ENCODE measurements around the gene TMEM204. TPM values are rescaled to one million over a fixed set of nuclear protein-coding genes. Genes with fewer than 3 reads are reported as not detected.
A peak's percentile ranks its signal among the peaks of the same experiment; 100 is the strongest.

The TMEM204 gene
- total RNA-seq, 1 experiment from 2014 or later, result 0.61 TPM

DNA sequence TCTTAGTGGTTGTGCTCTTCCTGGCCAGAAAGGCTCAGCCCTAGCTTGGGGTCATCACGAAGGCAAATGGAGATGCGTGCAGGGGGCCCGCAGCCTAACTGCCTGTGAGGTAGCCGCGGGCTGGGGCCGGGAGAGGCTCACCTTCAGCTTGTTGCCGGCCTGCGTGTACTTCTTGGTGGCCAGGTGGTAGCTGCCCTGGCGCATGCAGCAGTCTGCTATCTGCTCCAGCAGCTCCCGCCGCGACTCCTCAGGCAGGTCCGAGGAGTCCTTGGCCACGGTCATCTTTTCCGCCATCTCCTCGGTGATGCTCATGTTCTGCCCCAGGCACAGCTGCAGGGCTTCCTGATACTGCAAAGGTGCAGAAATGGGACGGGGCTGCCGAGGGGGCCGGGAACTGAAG lies 13.0 kb upstream of the TMEM204 start:
- no peak for DNase-seq (ENCODE audit: low spot score)

DNA sequence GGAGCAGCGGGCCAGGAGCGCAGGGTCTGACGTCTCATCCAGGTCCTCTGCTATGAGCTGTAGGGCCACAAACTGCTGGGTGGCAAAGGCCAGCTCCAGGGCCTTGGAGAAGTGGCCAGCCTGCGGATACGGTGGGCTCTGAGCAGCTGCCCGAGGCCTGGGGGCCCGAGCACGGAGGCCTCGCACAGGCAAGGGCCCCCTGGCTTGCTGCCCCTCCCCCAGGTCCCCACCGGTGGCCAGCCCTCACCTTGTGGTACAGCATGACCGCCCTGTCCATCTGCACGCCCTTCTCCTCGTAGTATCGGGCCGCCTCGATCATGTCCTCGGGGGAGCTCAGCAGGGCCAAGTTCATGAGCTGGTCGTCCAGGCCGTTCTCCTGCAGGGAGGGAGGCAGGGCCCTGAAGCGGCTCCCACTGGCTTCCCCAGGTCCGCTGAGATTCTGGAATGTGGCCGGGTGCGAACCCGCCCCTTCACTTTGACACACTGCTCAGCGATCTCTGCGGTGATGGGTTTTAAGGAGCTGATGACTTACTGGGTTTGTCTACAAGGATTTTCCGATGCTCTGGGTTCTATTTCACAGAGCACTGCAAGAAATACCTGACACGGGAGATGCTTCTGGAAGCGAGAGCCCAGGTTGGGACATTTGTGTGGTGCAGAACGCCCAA lies 9.8 kb upstream of the TMEM204 start:
- no peak for DNase-seq (ENCODE audit: low spot score)

DNA sequence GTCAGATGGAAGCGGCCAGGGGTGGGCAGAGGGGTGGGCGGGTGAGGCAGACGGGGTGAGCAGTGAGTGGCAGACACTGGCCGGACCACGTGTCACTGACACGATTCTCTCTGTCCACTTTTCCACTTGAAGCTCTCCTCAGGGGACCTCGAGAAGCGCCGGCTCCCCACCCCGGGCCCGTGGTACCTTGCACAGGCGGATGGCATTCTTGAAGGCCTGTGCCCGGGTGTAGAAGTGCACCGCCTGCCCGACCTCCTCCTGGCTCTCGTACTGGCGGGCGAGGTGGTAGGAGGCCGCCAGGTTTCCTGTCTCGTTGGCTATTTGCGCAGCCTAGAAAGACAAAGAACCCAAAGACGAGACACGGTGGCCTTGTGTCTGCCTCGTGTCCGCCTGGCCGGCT lies 9.1 kb upstream of the TMEM204 start:
- DNase-seq (ENCODE audit: low spot score), result no peak

DNA sequence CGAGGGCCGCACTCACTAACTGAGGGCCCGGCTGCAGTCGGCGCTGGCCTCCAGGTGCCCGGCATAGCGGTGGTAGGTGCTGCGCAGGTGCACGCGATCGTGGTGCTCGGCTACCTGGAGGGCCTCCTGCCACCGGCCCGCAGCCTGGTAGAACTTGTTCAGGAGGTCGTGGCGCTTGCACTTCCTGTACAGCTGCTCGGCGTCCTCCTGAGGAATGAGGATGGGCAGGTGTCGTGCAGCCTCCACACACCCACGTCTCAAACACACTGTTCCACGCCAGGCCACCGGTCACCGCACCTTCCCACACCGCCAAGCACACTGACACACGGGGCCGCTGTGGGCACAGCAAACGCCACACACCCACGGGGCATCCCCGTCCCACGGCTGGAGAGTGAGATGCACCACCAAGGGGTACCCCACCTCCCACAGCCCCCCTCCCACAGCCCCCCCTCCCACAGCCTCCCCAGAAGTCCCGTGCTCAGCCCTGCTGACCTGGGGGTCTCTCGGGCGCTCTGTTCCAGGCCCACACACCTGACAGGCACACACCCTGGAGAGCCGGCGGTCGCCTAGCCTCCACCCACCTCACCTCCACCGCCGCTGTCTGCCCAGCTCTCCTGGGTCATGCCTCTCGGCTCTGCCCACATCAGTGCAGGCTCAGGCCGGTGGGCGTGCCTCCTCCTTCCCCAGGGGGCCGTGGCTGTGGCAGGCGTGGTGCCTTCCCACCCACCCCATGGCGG lies 7.4 kb upstream of the TMEM204 start:
- no peak for DNase-seq (ENCODE audit: low spot score)

DNA sequence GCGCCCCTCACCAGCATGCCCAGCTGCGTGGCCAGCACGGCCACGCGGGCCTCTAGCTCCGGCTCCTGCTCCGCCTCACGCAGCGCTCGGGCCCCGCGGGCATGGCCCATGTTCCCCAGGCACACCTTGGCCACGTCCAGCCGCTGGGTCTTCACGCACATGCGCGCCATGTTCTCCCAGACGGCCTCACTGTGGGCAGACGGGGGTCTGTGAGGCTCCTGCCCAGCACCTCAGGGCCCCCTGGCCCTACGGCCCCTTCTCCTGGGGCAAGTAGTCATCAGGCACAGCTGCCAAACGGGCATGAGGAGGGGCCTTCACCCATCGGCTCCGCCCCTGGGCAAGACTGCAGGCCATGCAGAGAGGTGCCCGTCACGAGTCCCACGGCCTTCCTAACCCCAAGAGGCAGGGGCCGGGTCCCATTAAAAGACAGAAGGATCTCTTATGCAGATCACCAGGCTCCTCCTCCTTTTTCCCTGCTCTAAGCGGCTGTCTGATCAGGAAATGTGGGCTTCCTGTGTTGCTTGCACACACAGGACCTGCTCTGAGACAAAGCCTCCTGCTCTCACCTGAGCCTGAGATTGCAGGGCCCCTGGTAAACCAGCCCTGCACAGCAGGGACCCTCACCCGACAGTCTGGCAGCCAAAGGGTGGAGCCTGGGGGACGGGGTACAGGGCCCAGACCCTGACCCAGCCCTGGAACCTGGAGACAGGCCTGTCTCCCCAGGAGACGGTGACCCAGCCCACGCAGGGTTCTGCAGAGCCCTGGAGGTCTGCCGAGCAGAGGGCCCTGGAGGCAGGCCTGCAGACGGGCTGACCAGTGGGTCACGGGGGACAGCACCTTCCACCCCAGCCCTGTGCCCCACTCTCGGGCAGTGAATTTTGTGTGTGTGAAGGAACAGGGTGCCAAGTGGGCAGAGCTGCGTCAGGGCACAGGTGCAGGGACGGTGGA lies 6.6 kb upstream of the TMEM204 start:
- no peak for DNase-seq (ENCODE audit: low spot score)

DNA sequence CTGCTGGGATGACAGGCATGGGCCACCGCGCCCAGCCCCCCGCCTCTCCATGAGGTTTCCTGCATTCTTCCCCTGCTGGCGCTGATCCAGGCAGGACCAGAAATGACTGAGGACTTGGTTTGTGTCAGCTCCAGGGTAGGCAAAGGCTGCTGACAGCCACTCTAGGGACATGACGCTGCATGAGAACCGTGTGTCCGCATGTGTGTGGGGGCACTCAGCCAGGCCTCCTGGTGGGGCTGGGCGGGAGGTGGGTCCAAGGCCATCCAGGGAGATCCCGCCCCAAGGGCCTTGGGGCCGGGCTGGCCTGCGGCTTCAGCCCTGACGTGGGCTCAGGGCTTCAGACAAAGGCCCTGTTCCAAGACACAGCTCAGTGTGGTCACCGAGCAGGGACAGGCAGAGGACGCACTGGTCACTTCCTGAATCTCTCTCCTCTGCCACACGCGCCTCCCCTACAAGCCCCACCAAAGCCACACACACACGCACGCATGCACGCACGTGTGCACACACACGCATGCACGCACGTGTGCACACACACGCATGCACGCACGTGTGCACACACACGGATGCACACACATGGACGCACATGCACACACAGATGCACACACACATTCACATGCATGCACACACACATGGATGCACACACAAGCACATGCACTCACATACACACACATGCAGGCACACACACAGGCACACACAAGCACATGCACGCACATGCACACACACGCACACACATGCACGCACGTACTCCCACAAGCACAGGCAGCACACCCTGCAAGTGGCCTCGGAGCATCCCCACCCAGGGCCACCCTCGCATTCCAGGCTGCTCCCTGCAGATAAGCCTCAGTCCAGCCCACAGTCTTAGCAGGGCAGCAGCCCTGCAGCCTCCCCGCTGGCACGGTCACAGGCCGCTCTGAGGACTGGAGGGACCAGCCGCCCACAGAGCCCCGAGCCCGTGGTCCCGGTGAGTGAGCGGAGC lies 5.3 kb upstream of the TMEM204 start:
- DNase-seq (ENCODE audit: low spot score), result peak; percentile 60

DNA sequence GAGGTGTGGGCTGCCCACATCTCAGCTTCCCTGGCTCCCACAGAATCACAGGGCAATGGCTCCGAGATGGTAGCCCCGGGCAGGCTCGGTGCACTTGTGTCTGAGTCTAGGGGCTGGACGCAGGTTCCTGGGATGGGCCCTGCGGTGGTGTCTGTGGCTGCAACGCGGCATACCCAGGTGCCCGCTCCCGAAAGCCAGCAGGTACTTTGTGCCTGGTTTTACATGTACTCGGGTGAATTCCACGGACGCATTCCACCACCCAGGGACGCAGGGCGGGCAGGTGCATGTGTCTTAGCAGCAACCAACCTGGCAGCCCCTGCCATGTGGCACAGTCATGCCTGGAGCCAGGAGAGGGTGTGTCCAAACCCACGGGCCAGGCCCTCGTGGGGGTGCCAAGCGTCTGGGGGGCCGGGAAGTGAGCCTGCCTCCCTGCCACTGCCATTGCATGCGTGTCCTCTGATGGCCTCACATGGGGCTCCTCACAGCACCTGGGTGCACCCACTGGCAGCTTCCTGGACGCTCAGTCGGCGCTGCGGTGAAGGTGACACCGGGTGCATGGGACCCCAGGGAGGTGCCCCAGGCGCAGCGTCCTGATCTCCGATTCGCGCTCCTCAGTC lies 4.4 kb upstream of the TMEM204 start:
- DNase-seq (ENCODE audit: low spot score), result no peak

DNA sequence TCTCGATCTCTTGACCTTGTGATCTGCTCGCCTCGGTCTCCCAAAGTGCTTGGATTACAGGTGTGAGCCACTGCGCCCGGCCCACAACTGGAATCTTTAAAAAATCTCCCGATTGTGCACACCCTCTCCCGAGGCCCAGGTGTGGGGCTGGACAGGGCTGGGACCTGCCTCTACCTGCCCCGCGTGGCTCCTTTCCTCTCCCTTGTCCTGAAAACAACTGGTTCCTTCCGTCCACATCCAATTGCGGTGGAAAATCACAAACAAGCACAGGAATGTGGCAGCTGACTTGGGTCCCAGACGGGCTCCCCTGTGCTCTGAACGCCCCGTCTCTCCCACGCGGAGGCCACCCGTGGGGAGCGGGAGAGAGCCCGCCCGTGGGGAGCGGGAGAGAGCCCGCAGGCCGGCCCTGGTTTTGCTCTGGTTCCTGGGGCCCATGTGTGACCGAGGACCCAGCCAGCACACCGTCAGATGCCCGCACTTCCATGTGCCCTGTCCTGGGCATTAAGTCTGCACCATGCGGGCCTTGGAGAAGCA lies 3.0 kb upstream of the TMEM204 start:
- no peak for DNase-seq (ENCODE audit: low spot score)

DNA sequence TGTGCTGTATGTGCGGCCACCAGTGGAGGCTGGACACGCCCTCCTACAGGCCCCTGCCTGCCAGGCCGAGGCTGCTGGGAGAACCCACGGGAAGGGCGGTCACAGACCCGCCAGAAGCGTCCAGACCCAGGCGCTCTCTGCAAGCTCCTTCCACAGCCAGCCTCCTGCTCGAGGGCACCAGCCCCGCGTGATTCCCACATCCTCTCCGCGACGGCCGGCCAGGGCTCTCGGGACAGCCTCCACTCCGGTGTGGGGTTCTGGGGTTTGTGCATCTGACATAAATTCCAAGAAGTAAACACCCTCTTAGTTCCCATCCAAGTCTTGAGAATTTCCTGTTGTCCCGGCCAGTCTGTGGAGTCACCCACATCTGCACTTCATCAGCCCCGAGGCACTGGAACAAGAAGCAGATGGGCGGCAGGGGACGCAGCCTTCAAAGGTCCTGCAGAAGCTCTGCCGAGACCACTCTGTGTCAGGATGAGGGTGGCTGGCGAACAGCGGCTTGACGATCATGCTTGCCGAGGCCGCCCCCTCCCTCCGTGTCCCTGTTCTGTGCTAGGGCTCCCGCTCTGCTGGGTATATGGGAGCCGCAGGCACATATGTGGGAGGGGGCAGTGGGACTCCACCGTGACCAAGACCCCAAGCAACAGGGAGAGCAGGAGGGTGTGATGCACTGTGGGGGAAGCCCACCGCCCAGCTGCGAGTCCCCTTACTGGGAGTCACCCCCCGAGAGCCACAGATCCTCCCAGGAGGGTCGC lies 2.4 kb upstream of the TMEM204 start:
- DNase-seq (ENCODE audit: low spot score), result no peak

DNA sequence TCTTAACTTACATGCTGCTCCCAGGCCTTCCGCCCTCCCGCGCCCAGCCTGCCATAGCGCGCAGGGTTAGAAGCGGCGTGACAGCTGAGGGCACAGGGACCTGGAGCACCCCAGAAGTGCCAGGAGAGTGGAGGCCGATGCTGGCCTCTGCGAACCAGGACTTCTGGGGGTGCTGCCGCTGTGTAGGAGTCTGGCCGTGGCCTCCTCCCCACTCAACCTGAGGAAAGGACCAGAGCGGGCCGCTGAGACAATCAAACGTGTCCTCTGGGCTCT lies 1.9 kb upstream of the TMEM204 start:
- no peak for DNase-seq (ENCODE audit: low spot score)

DNA sequence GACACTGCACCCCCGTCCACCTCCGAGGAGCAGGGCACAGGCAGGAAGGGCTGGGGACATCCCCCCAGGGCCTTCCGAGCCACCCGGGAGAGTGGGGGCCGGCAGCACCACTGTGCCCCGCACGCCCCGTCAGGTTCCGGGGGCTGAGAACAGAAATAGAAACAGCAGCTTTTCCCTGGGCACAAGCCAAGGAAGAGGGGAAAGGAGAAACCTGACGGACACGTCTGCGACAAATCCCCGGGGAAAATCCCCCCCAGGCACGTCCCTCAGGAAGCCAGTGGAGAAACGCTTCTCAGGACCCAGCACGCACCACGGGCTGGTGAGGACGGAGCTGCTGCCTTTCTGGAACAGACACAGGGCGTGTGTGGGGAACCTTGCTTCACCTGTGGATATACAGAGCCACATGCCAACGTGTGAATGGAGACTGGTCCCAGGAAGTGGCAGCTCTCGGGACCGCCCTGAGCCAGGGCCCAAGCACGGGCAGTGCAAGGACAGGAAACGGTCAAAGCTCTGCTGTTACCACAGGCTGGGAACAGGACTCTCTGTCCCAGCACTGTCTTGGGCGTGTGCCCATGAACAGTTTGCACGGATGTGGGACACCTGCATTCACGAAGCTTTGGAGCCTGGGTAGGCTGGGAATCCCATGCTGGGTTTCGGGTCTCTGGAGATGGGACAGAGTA lies 1.2 kb upstream of the TMEM204 start:
- no peak for DNase-seq (ENCODE audit: low spot score)

DNA sequence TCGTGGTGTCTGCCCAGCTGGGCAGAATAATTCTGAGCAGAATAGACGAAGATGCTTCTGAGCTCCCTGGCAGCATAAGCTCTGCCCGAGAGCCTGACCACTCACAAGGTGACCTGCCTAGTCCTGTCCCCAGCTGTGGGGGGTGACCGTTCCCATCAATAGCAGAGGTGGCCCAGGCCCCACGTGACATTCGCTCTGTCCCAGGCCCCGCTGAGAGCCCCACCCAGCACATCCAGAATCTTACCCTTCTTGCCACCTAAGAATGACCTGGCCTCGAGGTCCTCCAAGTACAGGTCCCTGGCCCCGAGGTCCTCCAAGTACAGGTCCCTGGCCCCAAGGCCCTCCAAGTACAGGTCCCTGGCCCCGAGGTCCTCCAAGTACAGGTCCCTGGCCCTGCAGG lies 695 bp upstream of the TMEM204 start:
- DNase-seq (ENCODE audit: low spot score), result no peak

DNA sequence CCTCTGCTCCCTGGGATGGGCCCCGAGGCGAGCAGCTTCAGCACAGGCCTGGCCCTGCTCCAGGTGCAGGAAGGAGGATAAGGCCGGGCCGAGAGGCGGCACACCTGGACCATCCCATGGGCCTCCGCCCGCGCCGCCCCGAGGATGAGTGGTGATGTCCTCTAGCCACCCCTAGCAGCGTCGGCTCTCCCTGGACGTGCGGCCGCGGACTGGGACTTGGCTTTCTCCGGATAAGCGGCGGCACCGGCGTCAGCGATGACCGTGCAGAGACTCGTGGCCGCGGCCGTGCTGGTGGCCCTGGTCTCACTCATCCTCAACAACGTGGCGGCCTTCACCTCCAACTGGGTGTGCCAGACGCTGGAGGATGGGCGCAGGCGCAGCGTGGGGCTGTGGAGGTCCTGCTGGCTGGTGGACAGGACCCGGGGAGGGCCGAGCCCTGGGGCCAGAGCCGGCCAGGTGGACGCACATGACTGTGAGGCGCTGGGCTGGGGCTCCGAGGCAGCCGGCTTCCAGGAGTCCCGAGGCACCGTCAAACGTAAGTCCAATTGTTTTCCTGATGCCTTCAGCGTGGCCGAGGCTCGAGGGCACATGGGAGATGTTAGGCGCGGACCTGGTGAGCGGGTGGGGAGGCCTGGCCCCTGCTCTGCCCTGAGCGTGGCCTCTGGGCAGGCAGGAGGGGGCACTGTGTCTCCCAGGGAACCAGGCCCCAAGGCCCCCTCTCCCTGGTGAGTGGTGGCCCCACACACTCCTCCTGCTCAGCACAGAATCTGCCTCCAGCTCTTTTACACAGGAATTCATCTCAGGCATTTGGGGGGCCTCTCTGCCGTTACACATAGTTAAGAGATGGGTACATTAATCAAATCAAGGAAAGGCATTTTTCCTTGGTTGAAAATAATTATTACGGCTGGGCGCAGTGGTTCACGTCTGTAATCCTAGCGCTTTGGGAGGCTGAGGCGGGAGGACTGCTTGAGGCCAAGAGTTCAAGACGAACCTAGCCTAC lies 855 bp downstream of the TMEM204 start:
- no peak for DNase-seq (ENCODE audit: low spot score)

DNA sequence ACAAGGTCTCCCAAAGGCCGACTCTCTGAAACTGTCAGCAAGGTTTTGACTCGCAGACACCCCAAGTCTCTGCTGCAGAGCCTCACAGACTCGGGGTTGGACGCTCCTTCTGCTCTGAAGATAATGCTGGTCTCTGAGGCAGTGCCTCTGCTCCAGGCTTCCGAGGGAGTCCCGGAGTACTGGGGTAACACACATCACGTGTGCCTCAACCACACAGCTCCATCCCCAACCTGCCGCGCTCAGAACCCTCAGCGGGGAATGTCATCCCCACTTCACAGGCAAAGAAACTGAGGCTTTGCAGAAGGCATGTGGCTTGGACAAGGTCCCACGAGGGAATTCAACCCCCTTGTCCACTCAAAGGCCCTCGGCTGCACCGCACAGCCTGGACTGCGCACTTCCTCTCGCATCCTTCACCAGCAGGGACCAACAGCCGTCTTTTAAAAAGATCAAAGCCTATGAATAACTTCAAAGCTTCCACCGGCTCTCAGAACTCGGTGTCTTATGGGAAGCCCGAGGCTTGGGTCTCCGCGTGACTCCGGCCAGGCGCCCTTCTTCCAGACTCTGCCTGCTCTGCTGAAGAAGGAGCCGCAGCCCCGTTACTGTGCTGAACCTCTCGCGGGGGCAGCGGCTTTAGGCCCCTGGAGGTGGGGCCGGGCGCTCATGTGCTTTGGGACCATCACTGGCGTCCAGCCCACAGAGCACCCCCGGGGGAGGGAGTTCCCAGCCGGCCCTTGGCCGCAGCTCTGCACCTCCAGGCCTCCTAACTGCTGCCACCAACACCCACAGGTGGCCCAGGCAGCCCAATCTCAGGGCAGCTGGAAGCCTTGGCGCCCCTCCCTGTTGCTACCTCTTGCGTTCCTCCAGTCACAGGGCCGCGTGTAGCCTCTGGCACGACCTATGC lies 2.2 kb downstream of the TMEM204 start:
- no peak for DNase-seq (ENCODE audit: low spot score)

DNA sequence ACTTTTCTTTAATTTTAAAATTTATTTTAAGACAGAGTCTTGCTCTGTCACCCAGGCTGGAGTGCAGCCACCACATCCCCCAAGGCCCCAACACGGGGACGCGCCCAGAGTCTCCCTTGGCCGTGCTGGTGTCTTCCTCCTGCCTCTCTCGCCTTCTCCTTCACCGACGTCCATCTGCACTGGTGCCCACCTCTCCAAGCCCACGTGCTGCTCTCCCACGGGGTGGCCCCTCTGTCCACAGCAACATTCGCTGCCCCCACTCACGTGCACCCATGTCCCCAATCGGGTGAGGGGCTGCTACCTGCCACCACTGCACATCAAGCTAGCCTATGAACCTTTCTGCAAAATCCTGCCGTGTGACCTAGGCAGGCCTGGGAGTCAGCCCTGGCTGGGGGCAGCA lies 3.1 kb downstream of the TMEM204 start:
- DNase-seq (ENCODE audit: low spot score), result no peak

DNA sequence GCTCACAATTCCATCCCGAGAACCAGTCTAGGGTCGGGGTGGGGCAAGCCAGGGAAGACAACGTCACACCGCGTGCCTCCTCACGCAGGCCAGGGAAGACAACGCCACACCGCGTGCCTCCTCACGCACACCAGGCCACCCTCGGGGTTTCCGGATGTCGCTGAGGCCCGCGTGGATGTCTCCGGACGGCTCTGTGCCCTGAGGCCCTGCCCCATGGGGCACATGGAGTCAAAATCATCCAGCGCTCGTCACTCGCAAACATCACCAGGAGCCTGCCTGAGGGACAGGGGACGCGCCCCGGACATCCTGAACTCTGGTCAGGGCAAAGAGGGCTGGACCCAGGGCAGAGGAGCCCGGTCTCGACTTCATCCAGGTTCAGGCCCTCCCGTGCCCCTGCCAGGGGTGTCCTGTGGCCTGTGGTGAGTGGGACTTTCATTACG lies 3.7 kb downstream of the TMEM204 start:
- no peak for DNase-seq (ENCODE audit: low spot score)

DNA sequence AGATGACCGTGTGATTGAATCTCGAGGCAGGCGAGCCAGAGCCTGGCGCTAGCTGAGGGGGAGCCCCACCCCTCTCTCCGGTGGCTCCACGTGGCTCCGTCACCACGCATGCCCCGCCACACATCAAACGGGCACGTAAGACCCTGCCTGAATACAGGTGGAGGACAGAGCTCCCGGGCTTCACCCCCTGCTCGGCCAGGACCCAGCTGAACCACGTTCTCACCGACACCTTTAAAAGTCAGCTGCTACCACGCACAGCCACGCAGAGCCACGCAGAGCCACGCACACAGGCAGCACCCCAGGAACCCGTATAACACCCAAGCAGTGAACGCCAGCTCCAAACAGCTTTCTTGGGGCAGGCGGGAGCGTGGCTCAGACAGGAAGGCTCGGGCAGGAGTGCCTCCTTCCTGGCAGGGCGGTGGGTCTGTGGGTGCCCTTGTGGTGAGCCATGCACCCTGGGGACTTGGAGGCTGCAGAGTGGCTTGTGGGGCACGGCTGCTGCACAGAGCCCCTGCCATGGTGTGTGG lies 4.4 kb downstream of the TMEM204 start:
- DNase-seq (ENCODE audit: low spot score), result no peak

All from HT-29 (cell line).